Measurements from ENCODE around the gene SUSD6. TPM values are rescaled to one million over a fixed set of nuclear protein-coding genes. Genes with fewer than 3 reads are reported as not detected.
"Not testable (repeated sequence)": the region's sequence is repeated elsewhere in the genome, so short reads cannot be mapped to it uniquely, and the experiment has no call there.

Gene SUSD6
- polyA plus RNA-seq, 2 of the 4 experiments (the other 2 are of a cell fraction): 4.3 to 7.0 TPM

DNA sequence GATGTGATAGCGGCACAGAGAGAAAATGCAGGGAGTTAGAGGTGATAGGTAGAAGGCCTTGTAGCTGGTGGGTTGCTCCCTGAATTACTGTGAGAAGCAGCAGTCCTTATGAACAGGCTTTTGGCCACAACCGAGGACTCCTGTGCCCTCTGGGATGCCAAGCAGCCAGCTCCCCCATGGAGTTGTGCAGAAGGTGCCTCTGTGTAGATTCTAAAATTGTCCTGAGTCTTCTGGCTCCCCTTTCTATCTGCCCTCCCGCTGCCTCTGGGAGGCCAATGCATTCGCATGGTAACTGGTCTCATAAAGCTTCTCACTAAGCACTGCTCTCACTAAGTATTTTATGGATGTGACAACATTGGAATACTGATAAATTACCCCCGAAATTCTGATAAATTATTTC lies 16.1 kb upstream of the SUSD6 start:
- TF ChIP-seq EHMT2 (IDR thresholded peaks at IDR 0.05; ENCODE audit: low read depth): no peak
- TF ChIP-seq POLR2A (IDR thresholded peaks at IDR 0.05; ENCODE audit: low read length): no peak
- TF ChIP-seq RFX5 (IDR thresholded peaks at IDR 0.05): no peak
- TF ChIP-seq HOXA7 (CRISPR knock-in tag; IDR thresholded peaks at IDR 0.05): no peak
- no peak for TF ChIP-seq HOXB5 (CRISPR knock-in tag; IDR thresholded peaks at IDR 0.05)
- no peak for TF ChIP-seq MYC (IDR thresholded peaks at IDR 0.05; ENCODE audit: borderline replicate concordance, low read length)
- no peak for TF ChIP-seq ZNF302 (CRISPR knock-in tag; IDR thresholded peaks at IDR 0.05)
- no peak for TF ChIP-seq EHF (CRISPR knock-in tag; IDR thresholded peaks at IDR 0.05)
- no peak for TF ChIP-seq RCOR1 (IDR thresholded peaks at IDR 0.05; ENCODE audit: low read depth, low read length)
- TF ChIP-seq NPAS2 (CRISPR knock-in tag; IDR thresholded peaks at IDR 0.05; ENCODE audit: borderline replicate concordance): no peak
- TF ChIP-seq ESRRA (IDR thresholded peaks at IDR 0.05; ENCODE audit: borderline replicate concordance, low read length): no peak
- no peak for TF ChIP-seq CEBPB (IDR thresholded peaks at IDR 0.05)
- TF ChIP-seq, protein P1, sequence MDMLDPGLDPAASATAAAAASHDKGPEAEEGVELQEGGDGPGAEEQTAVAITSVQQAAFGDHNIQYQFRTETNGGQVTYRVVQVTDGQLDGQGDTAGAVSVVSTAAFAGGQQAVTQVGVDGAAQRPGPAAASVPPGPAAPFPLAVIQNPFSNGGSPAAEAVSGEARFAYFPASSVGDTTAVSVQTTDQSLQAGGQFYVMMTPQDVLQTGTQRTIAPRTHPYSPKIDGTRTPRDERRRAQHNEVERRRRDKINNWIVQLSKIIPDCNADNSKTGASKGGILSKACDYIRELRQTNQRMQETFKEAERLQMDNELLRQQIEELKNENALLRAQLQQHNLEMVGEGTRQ (IDR thresholded peaks at IDR 0.05): no peak
- TF ChIP-seq NR3C1 (IDR thresholded peaks at IDR 0.05): no peak
- no peak for TF ChIP-seq MAFK (IDR thresholded peaks at IDR 0.05; ENCODE audit: partially characterized antibody)
- TF ChIP-seq ZSCAN20 (CRISPR knock-in tag; IDR thresholded peaks at IDR 0.05): no peak
- TF ChIP-seq HDAC2 (IDR thresholded peaks at IDR 0.05): no peak
- TF ChIP-seq HEYL (CRISPR knock-in tag; IDR thresholded peaks at IDR 0.05): no peak
- 76% methylated on average over 5 of the region's 5 CpGs for WGBS (ENCODE audit: missing lambda C conversion rate)
- FAIRE-seq: no peak
- ATAC-seq: no peak
- Histone ChIP-seq H3K4me1 (no peaks in the 10 kb centered on the region), H3K9me3 (no peaks in the 10 kb centered on the region), H3K4me2 (no peak overlapping the region), H3K4me3 (no peak overlapping the region), H3K27ac (no peak overlapping the region)
- no peak for DNase-seq (ENCODE audit: low read depth in 1 of 2, low spot score in 1 of 2)
- POLR2A ChIA-PET: no interaction called here
- CTCF ChIA-PET: interaction anchor here (0.8 to 6.1 kb wide), 7 partner anchors 8 to 131 kb away, joined by 3 to 33 read pairs (median 5); no protein-coding TSS in a partner anchor

DNA sequence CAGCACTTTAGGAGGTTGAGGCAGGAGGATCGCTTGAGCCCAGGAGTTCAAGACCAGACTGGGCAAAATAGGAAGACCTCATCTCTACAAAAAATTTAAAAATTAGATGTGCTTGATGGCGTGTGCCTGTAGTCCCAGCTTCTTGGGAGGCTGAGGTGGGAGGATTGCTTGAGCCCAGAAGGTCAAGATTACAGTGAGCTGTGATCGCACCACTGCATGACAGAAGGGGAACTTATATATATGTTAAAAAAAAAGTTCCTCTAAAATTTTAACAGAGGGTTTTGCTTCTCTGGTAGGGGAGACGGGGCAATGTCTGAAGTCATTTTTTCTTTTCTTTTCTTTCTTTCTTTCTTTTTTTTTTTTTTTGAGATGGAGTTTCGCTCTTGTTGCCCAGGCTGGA lies 12.0 kb upstream of the SUSD6 start:
- H3K27ac ChIP-seq; H3K4me3 ChIP-seq; POLR2A ChIA-PET; H3K9me3 ChIP-seq; H3K4me2 ChIP-seq; FAIRE-seq; DNase-seq (ENCODE audit: low read depth in 1 of 2, low spot score in 1 of 2); ATAC-seq; H3K4me1 ChIP-seq: not testable (repeated sequence)
- WGBS (ENCODE audit: missing lambda C conversion rate): 86% methylated on average over 5 of the region's 5 CpGs
- CTCF ChIA-PET: interaction anchor here (13.7 kb wide), 1 partner anchor 127 kb away, joined by 115 read pairs; no protein-coding TSS in a partner anchor

DNA sequence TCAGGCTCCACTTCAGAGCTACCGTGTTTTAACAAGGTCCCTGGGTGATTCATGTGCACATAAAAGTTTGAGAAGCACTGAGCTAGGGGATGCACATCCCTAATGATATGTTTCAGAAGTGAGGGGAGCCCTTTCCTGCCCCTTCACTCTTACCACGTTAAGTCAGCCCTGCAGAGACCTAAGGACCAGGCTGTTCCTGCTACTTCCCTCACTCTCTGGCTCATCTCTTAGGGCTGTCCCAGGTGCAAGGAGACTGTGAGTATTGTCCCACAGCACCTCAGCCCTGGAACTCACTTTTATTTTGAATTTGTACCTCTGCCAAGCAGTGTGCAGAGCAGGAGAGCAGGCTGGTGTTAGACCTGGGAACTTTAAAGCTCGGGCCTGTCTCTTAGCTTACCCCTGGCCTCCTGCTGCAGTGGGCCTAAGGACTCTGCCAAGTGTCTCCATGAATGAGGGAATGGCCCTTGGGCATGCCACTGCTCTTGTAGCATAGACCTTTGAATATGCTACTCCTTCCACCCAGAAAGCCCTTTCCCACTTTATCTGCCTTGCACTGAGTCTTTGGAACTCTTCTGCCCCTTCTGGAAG lies 11.0 kb upstream of the SUSD6 start:
- Histone ChIP-seq H3K9me3 (no peaks in the 10 kb centered on the region), H3K4me3 (no peak overlapping the region), H3K27ac (no peak overlapping the region), H3K4me2 (no peak overlapping the region), H3K4me1 (no peaks in the 10 kb centered on the region)
- FAIRE-seq: no peak
- WGBS (ENCODE audit: missing lambda C conversion rate): 50% methylated on average over 3 of the region's 3 CpGs
- ChIA-PET POLR2A (no interaction called here), CTCF (interaction anchor here (0.8 to 13.7 kb wide), 5 partner anchors 15 to 126 kb away, joined by 3 to 115 read pairs (median 6); no protein-coding TSS in a partner anchor)
- TF ChIP-seq HDAC2 (IDR thresholded peaks at IDR 0.05) (no peak), RNF2 (IDR thresholded peaks at IDR 0.05; ENCODE audit: borderline replicate concordance, low read depth) (no peak), EP300 (IDR thresholded peaks at IDR 0.05) (no peak), MAFK (IDR thresholded peaks at IDR 0.05; ENCODE audit: partially characterized antibody) (no peak), SMC3 (IDR thresholded peaks at IDR 0.05) (no peak), MYC (IDR thresholded peaks at IDR 0.05; ENCODE audit: borderline replicate concordance, low read length) (no peak), ESRRA (IDR thresholded peaks at IDR 0.05; ENCODE audit: borderline replicate concordance, low read length) (no peak), HOXB13 (CRISPR knock-in tag; IDR thresholded peaks at IDR 0.05; ENCODE audit: low read depth) (no peak), POLR2AphosphoS2 (conservative IDR thresholded peaks at IDR 0.05; ENCODE audit: low read length) (no peak), JUNB (IDR thresholded peaks at IDR 0.05) (no peak), NR3C1 (IDR thresholded peaks at IDR 0.05) (no peak), CEBPB (IDR thresholded peaks at IDR 0.05) (no peak), CBX2 (IDR thresholded peaks at IDR 0.05; ENCODE audit: borderline replicate concordance, low read depth) (no peak), CHD4 (IDR thresholded peaks at IDR 0.05; ENCODE audit: borderline replicate concordance) (no peak), NFE2L2 (conservative IDR thresholded peaks at IDR 0.05; ENCODE audit: low read length) (no peak), RFX5 (IDR thresholded peaks at IDR 0.05) (no peak)
- TF ChIP-seq, protein P2, sequence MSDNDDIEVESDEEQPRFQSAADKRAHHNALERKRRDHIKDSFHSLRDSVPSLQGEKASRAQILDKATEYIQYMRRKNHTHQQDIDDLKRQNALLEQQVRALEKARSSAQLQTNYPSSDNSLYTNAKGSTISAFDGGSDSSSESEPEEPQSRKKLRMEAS (IDR thresholded peaks at IDR 0.05): no peak
- TF ChIP-seq, protein P3, sequence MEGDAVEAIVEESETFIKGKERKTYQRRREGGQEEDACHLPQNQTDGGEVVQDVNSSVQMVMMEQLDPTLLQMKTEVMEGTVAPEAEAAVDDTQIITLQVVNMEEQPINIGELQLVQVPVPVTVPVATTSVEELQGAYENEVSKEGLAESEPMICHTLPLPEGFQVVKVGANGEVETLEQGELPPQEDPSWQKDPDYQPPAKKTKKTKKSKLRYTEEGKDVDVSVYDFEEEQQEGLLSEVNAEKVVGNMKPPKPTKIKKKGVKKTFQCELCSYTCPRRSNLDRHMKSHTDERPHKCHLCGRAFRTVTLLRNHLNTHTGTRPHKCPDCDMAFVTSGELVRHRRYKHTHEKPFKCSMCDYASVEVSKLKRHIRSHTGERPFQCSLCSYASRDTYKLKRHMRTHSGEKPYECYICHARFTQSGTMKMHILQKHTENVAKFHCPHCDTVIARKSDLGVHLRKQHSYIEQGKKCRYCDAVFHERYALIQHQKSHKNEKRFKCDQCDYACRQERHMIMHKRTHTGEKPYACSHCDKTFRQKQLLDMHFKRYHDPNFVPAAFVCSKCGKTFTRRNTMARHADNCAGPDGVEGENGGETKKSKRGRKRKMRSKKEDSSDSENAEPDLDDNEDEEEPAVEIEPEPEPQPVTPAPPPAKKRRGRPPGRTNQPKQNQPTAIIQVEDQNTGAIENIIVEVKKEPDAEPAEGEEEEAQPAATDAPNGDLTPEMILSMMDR (IDR thresholded peaks at IDR 0.05): no peak
- TF ChIP-seq, protein P4, sequence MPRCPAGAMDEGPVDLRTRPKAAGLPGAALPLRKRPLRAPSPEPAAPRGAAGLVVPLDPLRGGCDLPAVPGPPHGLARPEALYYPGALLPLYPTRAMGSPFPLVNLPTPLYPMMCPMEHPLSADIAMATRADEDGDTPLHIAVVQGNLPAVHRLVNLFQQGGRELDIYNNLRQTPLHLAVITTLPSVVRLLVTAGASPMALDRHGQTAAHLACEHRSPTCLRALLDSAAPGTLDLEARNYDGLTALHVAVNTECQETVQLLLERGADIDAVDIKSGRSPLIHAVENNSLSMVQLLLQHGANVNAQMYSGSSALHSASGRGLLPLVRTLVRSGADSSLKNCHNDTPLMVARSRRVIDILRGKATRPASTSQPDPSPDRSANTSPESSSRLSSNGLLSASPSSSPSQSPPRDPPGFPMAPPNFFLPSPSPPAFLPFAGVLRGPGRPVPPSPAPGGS (IDR thresholded peaks at IDR 0.05): no peak
- peak; percentile 17 to 44; a peak in 2 of 6 replicates for ATAC-seq
- no peak for DNase-seq (ENCODE audit: low read depth in 1 of 2, low spot score in 1 of 2)
